H1 (cell line): Measurements from ENCODE around the gene TBX5. TPM values are rescaled to one million over a fixed set of nuclear protein-coding genes. Genes with fewer than 3 reads are reported as not detected.

ENCODE experiments used
- CTCF ChIA-PET: fragments of 300-600 bp; sonication (Branson Sonifier 250); formaldehyde crosslinking; loops from one replicate; lab custom pipeline; 2021; ENCODE audit not compliant: partially characterized antibody; lab: Charles Lee
- POLR2A ChIA-PET: fragments of 300-600 bp; sonication (Branson Sonifier 250); formaldehyde crosslinking; loops from one replicate; lab custom pipeline; 2021; ENCODE audit warnings: inconsistent platforms; ENCODE audit not compliant: partially characterized antibody; lab: Charles Lee
- DNase-seq, 2 experiments: peaks; one replicate each; pipeline versions ENCODE4 v3.0.0 to v3.0.0-alpha.2; 2010 to 2022; ENCODE audit warnings: low spot score in 2 of 2, low read depth in 1 of 2, mixed read lengths in 1 of 2
- FAIRE-seq: peaks from 2 replicates; lab custom pipeline; 2011; peaks lifted over from hg19 to GRCh38; lab: Jason Lieb, UNC
- H2AFZ ChIP-seq: 2 replicates; pipeline ENCODE4 v1.8.1; 2012; ENCODE audit warnings: low read length, inconsistent platforms
- H2AK5ac ChIP-seq: 2 replicates; pipeline ENCODE4 v1.6.1; 2013; ENCODE audit warnings: low read depth, low read length
- H2BK120ac ChIP-seq: replicated peaks from 2 replicates; pipeline ENCODE3; 2013; ENCODE audit warnings: low read depth, low read length, inconsistent platforms
- H2BK12ac ChIP-seq: 2 replicates; pipeline ENCODE4 v1.6.1; 2013; ENCODE audit warnings: low read depth, low read length
- H2BK15ac ChIP-seq: 2 replicates; pipeline ENCODE4 v1.6.1; 2013; ENCODE audit warnings: low read length
- H2BK20ac ChIP-seq: 2 replicates; pipeline ENCODE4 v1.6.1; 2013; ENCODE audit warnings: low read length
- H2BK5ac ChIP-seq: 2 replicates; pipeline ENCODE4 v1.6.1; 2013; ENCODE audit warnings: low read depth, low read length
- H3K14ac ChIP-seq: 2 replicates; pipeline ENCODE4 v1.6.1; 2013; ENCODE audit warnings: inconsistent platforms; ENCODE audit not compliant: insufficient read length
- H3K18ac ChIP-seq: 2 replicates; pipeline ENCODE4 v1.6.1; 2013; ENCODE audit warnings: low read length; ENCODE audit errors: extremely low read depth
- H3K23ac ChIP-seq: 2 replicates; pipeline ENCODE4 v1.6.1; 2013; ENCODE audit warnings: inconsistent platforms; ENCODE audit not compliant: insufficient read length
- H3K23me2 ChIP-seq: 2 replicates; pipeline ENCODE4 v1.6.1; 2013; ENCODE audit warnings: low read depth, low read length
- H3K27ac ChIP-seq: 2 replicates; pipeline ENCODE4 v1.6.1; 2011; ENCODE audit warnings: low read depth, low read length, inconsistent platforms
- H3K27me3 ChIP-seq, 4 experiments: replicated peaks in 1 of 4; 1 replicate in 1 of 4; 2 replicates in 3 of 4; pipeline versions ENCODE4 v1.6.1 to v1.8.1; 2011 to 2013; ENCODE audit warnings: low read length in 3 of 4, mild to moderate bottlenecking in 3 of 4, inconsistent platforms in 2 of 4, mixed read lengths in 2 of 4, moderate library complexity in 1 of 4; ENCODE audit not compliant: control insufficient read depth in 3 of 4, insufficient read depth in 3 of 4; ENCODE audit errors: extremely low read depth in 1 of 4
- H3K36me3 ChIP-seq, 4 experiments: 2 replicates each; pipeline versions ENCODE4 v1.6.1 to v1.8.1; 2011 to 2013; ENCODE audit warnings: mild to moderate bottlenecking in 4 of 4, low read length in 3 of 4, moderate library complexity in 2 of 4, control low read depth in 1 of 4, inconsistent platforms in 1 of 4; ENCODE audit not compliant: insufficient read depth in 4 of 4, control insufficient read depth in 2 of 4
- H3K4ac ChIP-seq: replicated peaks from 2 replicates; pipeline ENCODE3; 2013; ENCODE audit warnings: low read length, low read depth, mixed read lengths, inconsistent platforms; ENCODE audit not compliant: insufficient read length
- H3K4me1 ChIP-seq, 4 experiments: replicated peaks in 1 of 4; 1 replicate in 1 of 4; 2 replicates in 3 of 4; pipeline versions ENCODE4 v1.6.1 to v1.8.1; 2011 to 2013; ENCODE audit warnings: low read length in 3 of 4, inconsistent platforms in 2 of 4, mixed read lengths in 1 of 4; ENCODE audit not compliant: insufficient read depth in 4 of 4, control insufficient read depth in 3 of 4
- H3K4me2 ChIP-seq, 2 experiments: 2 replicates each; pipeline versions ENCODE4 v1.6.1 to v1.8.1; 2011 to 2013; ENCODE audit warnings: low read depth in 2 of 2, low read length in 2 of 2, control low read depth in 1 of 2, inconsistent platforms in 1 of 2, mild to moderate bottlenecking in 1 of 2; ENCODE audit not compliant: insufficient read depth in 1 of 2
- H3K4me3 ChIP-seq, 4 experiments: fragments of 200-600, 300-600 bp in 1 of 4; sonication (generic), shearing (Covaris generic), sonication (Bioruptor Twin) in 1 of 4; 2 replicates each; pipeline versions ENCODE4 v1.5.1 to v1.8.1; 2011 to 2016; ENCODE audit warnings: low read length in 4 of 4, low read depth in 3 of 4, control low read depth in 2 of 4, inconsistent platforms in 2 of 4, mild to moderate bottlenecking in 2 of 4, mixed read lengths in 1 of 4, moderate library complexity in 1 of 4; ENCODE audit not compliant: insufficient read depth in 2 of 4; ENCODE audit errors: extremely low read depth in 1 of 4
- H3K56ac ChIP-seq: replicated peaks from 2 replicates; pipeline ENCODE3; 2013; ENCODE audit warnings: low read depth, mild to moderate bottlenecking, mixed read lengths, low read length, inconsistent platforms; ENCODE audit not compliant: insufficient read length
- H3K79me1 ChIP-seq: 2 replicates; pipeline ENCODE4 v1.6.1; 2013; ENCODE audit warnings: low read depth, low read length, control low read depth
- H3K79me2 ChIP-seq, 2 experiments: 2 replicates each; pipeline versions ENCODE4 v1.6.1 to v1.8.1; 2012 to 2013; ENCODE audit warnings: low read length in 2 of 2, mild to moderate bottlenecking in 2 of 2, inconsistent platforms in 1 of 2; ENCODE audit not compliant: insufficient read depth in 2 of 2, control insufficient read depth in 1 of 2
- H3K9ac ChIP-seq, 4 experiments: replicated peaks in 1 of 4; 1 replicate in 1 of 4; 2 replicates in 3 of 4; pipeline versions ENCODE4 v1.6.1 to v1.8.1; 2011 to 2013; ENCODE audit warnings: low read depth in 3 of 4, low read length in 3 of 4, control low read depth in 2 of 4, mild to moderate bottlenecking in 2 of 4, moderate library complexity in 2 of 4, inconsistent platforms in 1 of 4; ENCODE audit errors: extremely low read depth in 1 of 4
- H3K9me3 ChIP-seq, 2 experiments: 2 replicates each; pipeline versions ENCODE4 v1.6.1 to v1.8.1; 2012 to 2013; ENCODE audit warnings: mild to moderate bottlenecking in 2 of 2, moderate library complexity in 2 of 2, control low read depth in 1 of 2, inconsistent platforms in 1 of 2, low read depth in 1 of 2, low read length in 1 of 2, mixed read lengths in 1 of 2; ENCODE audit not compliant: insufficient read depth in 2 of 2
- H4K20me1 ChIP-seq, 2 experiments: replicated peaks in 1 of 2; 2 replicates each; pipeline versions ENCODE3 to v1.8.1; 2011 to 2013; ENCODE audit warnings: inconsistent platforms in 2 of 2, low read length in 2 of 2, mild to moderate bottlenecking in 1 of 2; ENCODE audit not compliant: insufficient read depth in 2 of 2, control insufficient read depth in 1 of 2
- H4K5ac ChIP-seq: 2 replicates; pipeline ENCODE4 v1.6.1; 2013; ENCODE audit warnings: low read length, low read depth, mixed read lengths, inconsistent platforms; ENCODE audit not compliant: insufficient read length
- H4K8ac ChIP-seq: 2 replicates; pipeline ENCODE4 v1.8.0; 2013; ENCODE audit warnings: mild to moderate bottlenecking, moderate library complexity, low read length, inconsistent platforms; ENCODE audit not compliant: insufficient read depth; ENCODE audit errors: extremely low read depth
- H4K91ac ChIP-seq: replicated peaks from 2 replicates; pipeline ENCODE3; 2013; ENCODE audit warnings: low read length, mixed read lengths, inconsistent platforms; ENCODE audit not compliant: insufficient read length
- CTCF ChIP-seq, 3 experiments: IDR thresholded peaks; 1 replicate in 2 of 3; 2 replicates in 1 of 3; pipeline versions ENCODE4 v1.5.1 to v1.6.1; 2011; ENCODE audit warnings: low read length in 3 of 3, mild to moderate bottlenecking in 3 of 3, inconsistent platforms in 2 of 3, low read depth in 1 of 3, moderate library complexity in 1 of 3; ENCODE audit not compliant: insufficient read depth in 1 of 3; ENCODE audit errors: control extremely low read depth in 1 of 3
- HDAC6 ChIP-seq: IDR thresholded peaks from one replicate; pipeline ENCODE4 v1.7.1; 2012; ENCODE audit warnings: low read depth, mild to moderate bottlenecking, inconsistent platforms, low read length, moderate library complexity
- JUND ChIP-seq: IDR thresholded peaks from 2 replicates; pipeline ENCODE4 v1.6.1; 2011; ENCODE audit warnings: mild to moderate bottlenecking, improper control_type of control experiment, low read length
- MAX ChIP-seq: IDR thresholded peaks from 2 replicates; pipeline ENCODE4 v1.6.1; 2012; ENCODE audit warnings: inconsistent platforms
- POU5F1 ChIP-seq: IDR thresholded peaks from 2 replicates; pipeline ENCODE4 v1.6.1; 2011; ENCODE audit warnings: low read depth, mild to moderate bottlenecking, low read length, moderate library complexity
- RNF2 ChIP-seq: fragments of 200-900, 300-1000 bp; sonication (generic); IDR thresholded peaks from 2 replicates; pipeline ENCODE4 v1.7.1; 2016; ENCODE audit warnings: borderline replicate concordance, low read depth, mild to moderate bottlenecking, antibody characterized with exemption, low read length; ENCODE audit not compliant: poor library complexity, severe bottlenecking; ENCODE audit errors: missing control alignments
- TAF7 ChIP-seq: optimal IDR thresholded peaks from 2 replicates; pipeline ENCODE3; 2011; ENCODE audit warnings: low read depth, mild to moderate bottlenecking, inconsistent platforms, low read length, moderate library complexity, borderline replicate concordance
- WGBS, 2 experiments: shearing (Covaris generic) in 1 of 2; methylation state at CpG; one replicate each; pipeline versions ENCODE4 v1.1.6 to v1.1.7; 2013 to 2015; ENCODE audit warnings: low lambda C conversion rate in 2 of 2, mixed read lengths in 2 of 2, inconsistent platforms in 1 of 2, low coverage in 1 of 2, missing lambda C conversion rate in 1 of 2; ENCODE audit not compliant: insufficient replicate concordance in 2 of 2, insufficient coverage in 1 of 2, insufficient read length in 1 of 2; ENCODE audit errors: extremely low coverage in 1 of 2, missing lambda C conversion rate in 1 of 2; 5-methylcytosine and 5-hydroxymethylcytosine counted together
- polyA plus RNA-seq, 7 experiments: library from polyadenylated mRNA; depleted of rRNA in 3 of 7; stranded (reverse) in 5 of 7; unstranded in 2 of 7; fragments of >200 nt in 5 of 7; fragments of 200-250 nt in 2 of 7; gene quantifications; 1 replicate in 5 of 7; 2 replicates in 1 of 7; 4 replicates in 1 of 7; pipeline versions ENCODE4 v1.2.1 to v1.2.3, GENCODE V29; 2011 to 2013; ENCODE audit warnings: missing spikeins in 2 of 7, mixed read lengths in 2 of 7
- total RNA-seq: library from RNA; stranded (reverse); fragmentation: NEBNext Ultra II Directional; extraction: Animal tissue kit (Norgen Biotek cat#: 25700); gene quantifications from 2 replicates; pipeline ENCODE4 v1.2.1, GENCODE V29; 2021

TBX5 gene
- total and polyA plus RNA-seq, 2 of the 8 experiments (the other 6 are each of a cell fraction or from before 2014, with no cell fraction given), result 0.05 TPM; not detected in 1

GRCh38 chr12:114406984-114407841 lies 1.3 kb upstream of the TBX5 start:
- no peaks in the 10 kb centered on the region for H3K79me2 ChIP-seq
- H4K5ac ChIP-seq, result no peak overlapping the region
- FAIRE-seq (no peak), DNase-seq (no peak)
- H3K18ac ChIP-seq, result peak overlapping the region; percentile 34; the same call in 1 of the 2 replicates
- no peak overlapping the region for H3K4ac ChIP-seq
- CTCF ChIA-PET, result no interaction called here
- peak overlapping the region; percentile 88; the same call in 1 of the 2 replicates for H2BK12ac ChIP-seq
- WGBS, 2 experiments, result 12% methylated on average over 12 of the region's 12 CpGs; no CpG with 5 or more reads in 1 of the 2 experiments
- H4K8ac ChIP-seq, result no peak overlapping the region
- H3K9ac ChIP-seq, result no peak overlapping the region
- H3K56ac ChIP-seq, result no peak overlapping the region
- no peak overlapping the region for H2AFZ ChIP-seq
- no peaks in the 10 kb centered on the region; a peak in 1 of 4 replicates for H3K9me3 ChIP-seq
- H3K23me2 ChIP-seq, result no peaks in the 10 kb centered on the region
- H2AK5ac ChIP-seq, result peak overlapping the region; percentile 15; the same call in 1 of the 2 replicates
- H3K4me2 ChIP-seq, result peak overlapping the region; percentile 51 to 52; a peak in 2 of 4 replicates
- POLR2A ChIA-PET, result interaction anchor here (0.6 to 0.9 kb wide), 2 partner anchors 8 to 44 kb away, joined by 3 read pairs; no protein-coding TSS in a partner anchor
- peaks cover 8 to 53% (median 26%) of the 10 kb centered on the region in 4 experiments for H3K4me1 ChIP-seq
- no peak overlapping the region for H3K14ac ChIP-seq
- peak overlapping the region; percentile 15; the same call in 1 of the 2 replicates for H2BK20ac ChIP-seq
- no peaks in the 10 kb centered on the region for H3K79me1 ChIP-seq
- no peak overlapping the region for H2BK120ac ChIP-seq
- peaks cover 97 to 100% (median 100%) of the 10 kb centered on the region in 4 experiments for H3K27me3 ChIP-seq
- no peak overlapping the region for H3K23ac ChIP-seq
- 0 out of 2 replicates have a peak overlapping the region, but pooled peaks have one; percentile 89 for H2BK15ac ChIP-seq
- H3K4me3 ChIP-seq, result no peak overlapping the region; a peak in 1 of 8 replicates
- H2BK5ac ChIP-seq, result no peak overlapping the region
- H4K20me1 ChIP-seq, result peaks cover 17 to 24% of the 10 kb centered on the region in 2 experiments
- no peaks in the 10 kb centered on the region for H3K36me3 ChIP-seq
- no peak overlapping the region for H3K27ac ChIP-seq
- no peak overlapping the region for H4K91ac ChIP-seq
- no peak for TF ChIP-seq CTCF (IDR thresholded peaks at IDR 0.05; ENCODE audit: control extremely low read depth in 1 of 3, insufficient read depth in 1 of 3, low read depth in 1 of 3, low read length in 3 of 3)
- no peak for TF ChIP-seq HDAC6
- TF ChIP-seq TAF7, result no peak
- TF ChIP-seq MAX, result no peak
- TF ChIP-seq JUND, result no peak
- TF ChIP-seq POU5F1, result no peak
- peak; percentile 87 for TF ChIP-seq RNF2
